GM15510 (cell line): ENCODE measurements around the gene CHTF18.

ENCODE experiments used
- POLR2A ChIP-seq: IDR thresholded peaks from 3 replicates; pipeline ENCODE4 v1.6.1; 2011; ENCODE audit warnings: borderline replicate concordance; ENCODE audit not compliant: insufficient read length; ENCODE audit errors: extremely low read depth

Gene CHTF18

GRCh38 chr16:788399-789126 is at the start of gene CHTF18:
Gene CHTF18 (plus strand): TSS chr16:788620. CDS start chr16:788685, 65 bp downstream.
- TF ChIP-seq POLR2A, result peak; percentile 71

DNA sequence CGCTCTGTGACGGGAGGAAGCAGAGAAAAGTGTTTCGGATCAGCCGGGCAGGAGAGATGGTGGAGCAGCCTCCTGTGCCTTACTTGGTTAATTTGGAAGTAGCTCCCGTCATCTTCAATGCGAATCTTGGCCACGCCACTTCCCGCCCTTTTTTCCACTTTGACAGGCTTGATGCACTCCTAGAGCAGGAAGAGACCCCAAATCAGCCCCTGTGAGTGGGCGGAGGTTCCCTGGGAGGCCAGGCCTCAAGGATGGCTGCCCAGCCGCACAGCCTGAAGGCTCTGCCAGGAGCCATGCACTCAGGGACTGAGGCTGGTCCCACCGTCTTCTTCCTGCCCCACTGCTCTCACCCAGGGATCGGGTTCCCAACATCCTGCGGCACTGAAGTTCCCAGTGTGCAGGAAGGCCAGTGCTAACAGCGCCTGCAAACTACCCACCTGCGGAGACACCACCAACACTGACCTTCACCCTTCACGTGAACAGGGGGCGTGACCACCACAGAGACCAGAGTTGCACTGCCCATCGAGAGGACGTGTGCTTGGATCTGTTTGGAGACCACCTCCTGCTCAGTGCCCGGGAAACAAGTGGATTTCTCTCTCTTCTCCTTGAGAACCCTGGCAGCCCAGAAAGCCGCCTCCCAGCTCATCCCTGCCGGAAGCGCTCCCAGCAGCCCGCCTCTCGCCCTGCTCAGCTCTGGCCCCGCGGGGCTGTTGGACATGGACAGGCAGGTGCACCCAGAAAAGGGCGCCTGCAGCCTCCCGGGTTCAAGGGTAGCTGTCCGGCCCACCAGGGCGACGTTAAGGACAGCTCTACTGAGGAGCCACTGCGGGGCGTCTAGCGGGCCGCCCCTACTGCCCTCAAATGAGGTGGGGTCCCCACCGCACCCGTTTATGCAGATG is 48.6 kb upstream of the CHTF18 start:
- TF ChIP-seq POLR2A, result no peak

- TF ChIP-seq POLR2A, result no peak
Observed at GRCh38 chr16:740459-740763, 48.0 kb upstream of the CHTF18 start.

DNA sequence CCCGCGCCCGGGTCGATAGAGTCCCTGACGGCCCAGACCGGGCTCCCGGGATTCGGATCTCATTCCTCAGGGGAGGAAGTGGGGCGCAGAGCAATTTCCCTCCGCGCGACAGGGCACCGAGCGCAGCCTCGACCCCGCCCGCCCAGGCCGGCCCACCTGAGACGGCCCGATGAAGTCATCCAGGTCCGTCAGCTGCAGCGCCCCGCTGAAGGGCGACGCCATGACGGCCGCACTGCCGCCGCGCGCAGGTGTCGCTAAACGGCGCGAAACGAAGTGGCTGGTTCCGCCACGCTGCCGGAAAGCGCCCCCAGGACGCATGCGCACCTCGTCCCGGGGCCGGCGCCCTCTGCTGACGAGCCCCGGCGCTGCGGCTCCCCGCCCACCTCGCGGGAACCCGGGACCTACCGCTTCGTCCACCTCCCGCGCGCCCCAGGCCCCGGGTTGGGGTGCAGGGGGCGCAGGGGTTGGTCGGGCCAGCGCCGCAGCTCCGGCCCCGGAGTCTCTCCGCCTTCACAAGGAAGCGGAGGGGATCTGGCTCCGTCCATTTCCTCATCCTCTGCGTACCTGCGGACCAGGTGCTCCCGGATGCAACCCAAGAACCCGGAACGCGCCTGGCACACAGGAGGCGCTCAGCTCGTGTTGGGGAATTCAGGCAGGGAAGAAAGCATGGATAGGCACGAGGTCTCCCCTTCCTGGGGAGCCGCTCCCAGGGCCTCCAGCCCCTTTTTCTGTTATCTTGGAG is 47.5 kb upstream of the CHTF18 start, which contains the start of gene CIAO3:
Gene CIAO3, minus strand, starts transcription at position 234 of the 742 bp plus-strand sequence. Its CDS starts 12 bp downstream, at position 222.
- TF ChIP-seq POLR2A, result peak; percentile 74

DNA sequence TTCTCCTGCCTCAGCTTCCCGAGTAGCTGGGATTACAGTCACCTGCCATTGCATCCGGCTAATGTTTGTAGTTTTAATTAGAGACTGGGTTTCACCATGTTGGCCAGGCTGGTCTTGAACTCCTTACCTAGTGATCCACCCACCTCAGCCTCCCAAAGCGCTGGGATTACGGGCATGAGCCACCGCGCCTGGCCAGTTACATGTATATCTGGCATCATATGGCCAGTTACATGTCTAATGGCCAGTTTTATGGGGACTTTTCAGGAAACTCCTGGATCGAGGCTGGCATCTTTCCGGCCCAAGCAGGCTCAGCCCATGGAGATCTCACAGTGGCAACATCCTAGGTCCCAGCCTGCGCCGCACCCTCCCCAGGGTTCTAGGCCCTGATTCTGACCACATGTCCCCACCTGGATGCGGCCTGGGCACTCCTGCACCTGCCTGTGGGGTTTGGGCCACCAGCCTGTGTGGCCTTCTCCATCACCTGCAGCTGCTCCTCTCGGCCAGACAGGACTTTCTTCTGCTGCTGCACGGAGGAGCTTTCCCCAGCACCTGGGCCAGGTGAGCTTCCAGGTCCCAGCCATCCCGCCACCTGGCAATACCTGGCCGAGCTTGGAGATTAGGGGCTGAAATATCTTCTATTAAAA is 46.3 kb upstream of the CHTF18 start:
- no peak for TF ChIP-seq POLR2A

DNA sequence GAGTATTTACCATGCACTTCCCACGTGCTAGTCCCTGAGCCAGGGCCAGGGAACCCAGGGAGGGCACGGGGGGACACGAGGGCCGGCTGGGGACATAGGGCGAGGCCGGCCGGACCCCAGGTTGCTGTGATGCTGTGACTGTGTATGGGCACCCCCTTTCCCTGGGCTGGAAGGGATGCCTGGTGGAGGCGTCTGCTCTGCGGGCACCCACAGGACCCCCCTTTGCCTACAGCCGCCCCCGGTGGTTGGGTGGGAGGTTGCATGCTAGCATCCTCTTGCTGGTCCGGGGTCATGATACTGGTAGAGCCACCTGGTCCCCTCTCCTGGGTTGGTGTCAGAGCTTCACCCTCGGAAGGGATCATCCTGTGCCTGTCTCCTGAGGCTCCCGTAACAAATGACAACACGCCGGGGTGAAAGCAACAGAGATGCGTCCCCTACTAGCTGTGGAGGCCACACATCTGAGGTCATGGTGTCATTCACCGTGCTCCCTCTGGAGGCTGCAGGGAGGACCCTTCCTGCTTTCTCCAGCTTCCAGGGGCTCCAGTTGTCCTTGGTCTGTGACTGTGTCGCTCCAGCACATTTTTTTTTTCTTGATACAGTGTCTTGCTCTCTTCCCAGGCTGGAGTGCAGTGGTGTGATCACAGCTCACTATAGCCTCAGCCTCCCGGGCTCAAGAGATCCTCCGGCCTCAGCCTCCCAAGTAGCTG is 44.5 kb upstream of the CHTF18 start:
- TF ChIP-seq POLR2A, result no peak

DNA sequence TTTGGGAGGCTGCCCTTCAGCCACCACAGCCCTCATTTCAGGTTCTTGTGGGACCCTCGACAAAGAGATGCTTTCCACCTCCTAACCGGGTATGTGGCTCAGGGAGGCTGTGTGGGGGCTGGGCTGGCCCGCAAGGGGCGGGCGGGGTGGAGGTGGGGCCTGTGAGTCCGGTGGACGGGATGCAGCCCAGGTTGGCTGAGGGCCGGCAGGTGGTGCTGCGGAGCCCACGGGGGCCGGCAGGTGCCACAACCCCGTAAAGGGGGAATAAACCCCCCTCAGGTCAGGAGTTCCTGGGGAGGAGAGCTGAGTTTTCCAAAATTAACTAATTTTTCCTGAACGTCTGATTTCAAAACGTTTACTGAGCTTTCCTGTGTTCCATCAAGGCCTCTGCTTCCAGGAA is 42.7 kb upstream of the CHTF18 start:
- TF ChIP-seq POLR2A, result no peak

- no peak for TF ChIP-seq POLR2A
Observed at GRCh38 chr16:746637-747036, 41.8 kb upstream of the CHTF18 start.

DNA sequence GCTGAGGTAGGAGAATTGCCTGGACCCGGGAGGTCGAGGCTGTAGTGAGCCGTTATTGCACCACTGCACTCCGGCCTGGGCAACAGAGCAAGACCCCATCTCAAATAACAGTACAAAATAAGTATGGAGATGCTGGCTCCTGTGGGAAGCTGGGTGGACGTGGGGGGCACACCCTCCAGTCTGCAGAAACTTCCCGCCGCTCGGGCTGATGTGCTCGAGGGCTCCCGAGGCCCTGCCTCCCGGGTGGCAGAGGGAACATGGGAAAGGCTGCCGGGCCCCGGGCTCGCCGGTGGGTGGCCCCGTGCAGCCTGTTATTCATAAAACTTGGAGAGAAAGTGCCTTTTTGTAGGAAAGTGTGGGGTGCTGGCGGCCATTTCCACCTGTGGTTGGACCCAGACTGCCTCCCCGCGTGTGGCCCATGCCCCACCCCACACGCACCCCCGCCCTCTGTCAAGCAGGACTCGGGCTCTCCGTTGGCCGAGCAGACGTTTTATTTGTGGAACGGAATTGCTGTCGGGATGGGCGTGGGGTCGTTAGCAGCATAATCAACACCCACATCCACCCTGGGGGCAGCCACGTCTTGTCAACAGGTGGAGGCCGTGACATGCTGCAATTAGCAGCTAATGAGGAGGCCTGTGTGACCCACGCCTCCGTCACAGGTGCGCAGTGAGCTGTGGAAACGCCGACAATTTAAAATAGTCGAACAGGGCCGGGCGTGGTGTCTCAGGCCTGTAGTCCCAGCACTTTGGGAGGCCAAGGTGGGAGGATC is 40.3 kb upstream of the CHTF18 start:
- TF ChIP-seq POLR2A, result no peak

- TF ChIP-seq POLR2A, result no peak
Observed at GRCh38 chr16:749010-749409, 39.4 kb upstream of the CHTF18 start.

GRCh38 chr16:750485-750884 is 37.9 kb upstream of the CHTF18 start:
- TF ChIP-seq POLR2A, result no peak

DNA sequence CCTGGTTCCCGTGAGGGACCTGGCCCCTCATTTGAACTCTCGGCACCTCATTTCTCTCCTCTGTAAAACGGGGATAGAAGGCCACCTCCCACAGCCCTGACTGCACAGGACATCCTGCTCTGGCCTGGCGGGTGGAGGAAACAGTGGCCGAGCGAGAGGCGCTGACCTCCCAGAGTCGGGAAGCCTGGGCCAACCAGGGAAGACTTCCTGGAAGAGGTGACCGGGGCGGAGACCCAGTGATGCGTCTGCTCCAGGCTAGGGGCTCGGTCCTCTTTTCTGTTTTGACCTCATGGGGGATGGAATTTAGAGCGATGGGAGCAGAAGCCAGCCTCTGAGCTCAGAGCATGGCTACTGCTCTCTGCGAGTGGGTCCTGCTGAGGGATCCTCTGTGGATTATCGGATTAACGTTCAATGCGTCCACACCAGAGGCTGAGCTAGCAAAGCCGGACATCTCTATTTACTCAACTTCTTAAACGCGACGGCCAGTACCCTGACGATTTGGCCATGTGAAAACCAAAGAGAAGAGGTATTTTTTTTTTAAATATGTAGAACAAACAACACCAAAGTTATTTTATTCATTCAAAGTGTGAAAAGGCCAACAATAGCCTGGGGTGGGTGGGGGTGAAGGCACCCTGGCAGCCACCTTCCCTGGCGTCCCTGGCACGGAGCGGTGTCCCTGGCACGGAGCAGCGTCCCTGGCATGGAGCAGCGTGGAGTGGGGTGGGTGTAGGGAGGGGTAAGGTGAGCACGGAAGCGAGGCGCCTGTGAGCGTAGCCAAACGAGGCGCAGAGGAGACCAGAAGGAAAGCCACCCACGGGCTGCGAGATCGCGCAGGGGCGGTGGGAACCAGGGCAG is 37.0 kb upstream of the CHTF18 start:
- no peak for TF ChIP-seq POLR2A

- no peak for TF ChIP-seq POLR2A
Observed at GRCh38 chr16:752007-752312, 36.5 kb upstream of the CHTF18 start.
